Measurements from ENCODE around the gene IL1RAPL1. TPM values are rescaled to one million over a fixed set of nuclear protein-coding genes. Genes with fewer than 3 reads are reported as not detected.

IL1RAPL1 gene
- total and polyA plus RNA-seq, 8 donors = 0.06 to 3.3 (median 0.31) TPM; not detected in 3

DNA sequence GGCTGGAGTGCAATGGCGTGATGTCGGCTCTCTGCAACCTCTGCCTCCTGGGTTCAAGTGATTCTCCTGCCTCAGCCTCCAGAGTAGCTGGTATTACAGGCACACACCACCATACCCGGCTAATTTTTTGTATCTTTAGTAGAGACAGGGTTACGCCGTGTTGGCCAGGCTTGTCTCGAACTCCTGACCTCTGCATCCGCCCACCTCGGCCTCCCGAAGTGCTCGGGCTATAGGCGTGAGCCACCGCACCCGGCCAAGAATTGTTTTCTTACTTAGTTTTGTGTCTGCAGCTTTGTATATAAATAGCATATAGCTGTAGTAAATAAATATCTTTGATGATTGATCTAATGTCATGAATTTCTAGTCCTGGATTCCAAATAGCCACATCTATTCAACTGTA is 81.1 kb downstream of the IL1RAPL1 start:
- no peaks in the 10 kb centered on the region for H3K4me1 ChIP-seq
- H3K9me3 ChIP-seq = no peaks in the 10 kb centered on the region
- intact Hi-C loops (cut with DNase I; ENCODE audit: low total_unique reads) = no loop called here
- TF ChIP-seq, protein P1, sequence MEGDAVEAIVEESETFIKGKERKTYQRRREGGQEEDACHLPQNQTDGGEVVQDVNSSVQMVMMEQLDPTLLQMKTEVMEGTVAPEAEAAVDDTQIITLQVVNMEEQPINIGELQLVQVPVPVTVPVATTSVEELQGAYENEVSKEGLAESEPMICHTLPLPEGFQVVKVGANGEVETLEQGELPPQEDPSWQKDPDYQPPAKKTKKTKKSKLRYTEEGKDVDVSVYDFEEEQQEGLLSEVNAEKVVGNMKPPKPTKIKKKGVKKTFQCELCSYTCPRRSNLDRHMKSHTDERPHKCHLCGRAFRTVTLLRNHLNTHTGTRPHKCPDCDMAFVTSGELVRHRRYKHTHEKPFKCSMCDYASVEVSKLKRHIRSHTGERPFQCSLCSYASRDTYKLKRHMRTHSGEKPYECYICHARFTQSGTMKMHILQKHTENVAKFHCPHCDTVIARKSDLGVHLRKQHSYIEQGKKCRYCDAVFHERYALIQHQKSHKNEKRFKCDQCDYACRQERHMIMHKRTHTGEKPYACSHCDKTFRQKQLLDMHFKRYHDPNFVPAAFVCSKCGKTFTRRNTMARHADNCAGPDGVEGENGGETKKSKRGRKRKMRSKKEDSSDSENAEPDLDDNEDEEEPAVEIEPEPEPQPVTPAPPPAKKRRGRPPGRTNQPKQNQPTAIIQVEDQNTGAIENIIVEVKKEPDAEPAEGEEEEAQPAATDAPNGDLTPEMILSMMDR (IDR thresholded peaks at IDR 0.05) = no peak
- no peak for TF ChIP-seq POLR2A (IDR thresholded peaks at IDR 0.05)
- no peak for TF ChIP-seq POLR2AphosphoS5 (IDR thresholded peaks at IDR 0.05)
- TF ChIP-seq EP300 (IDR thresholded peaks at IDR 0.05) = no peak
- no peaks in the 10 kb centered on the region for H3K36me3 ChIP-seq
- no peak overlapping the region for H3K27ac ChIP-seq
- no peak overlapping the region for H3K4me3 ChIP-seq
- no peak for DNase-seq
- peaks cover 0 to 4% (median 0%) of the 10 kb centered on the region in 3 donors for H3K27me3 ChIP-seq
- 86 to 93% (median 93%) methylated on average over 5 to 13 of the region's 13 CpGs for WGBS, 5 donors

DNA sequence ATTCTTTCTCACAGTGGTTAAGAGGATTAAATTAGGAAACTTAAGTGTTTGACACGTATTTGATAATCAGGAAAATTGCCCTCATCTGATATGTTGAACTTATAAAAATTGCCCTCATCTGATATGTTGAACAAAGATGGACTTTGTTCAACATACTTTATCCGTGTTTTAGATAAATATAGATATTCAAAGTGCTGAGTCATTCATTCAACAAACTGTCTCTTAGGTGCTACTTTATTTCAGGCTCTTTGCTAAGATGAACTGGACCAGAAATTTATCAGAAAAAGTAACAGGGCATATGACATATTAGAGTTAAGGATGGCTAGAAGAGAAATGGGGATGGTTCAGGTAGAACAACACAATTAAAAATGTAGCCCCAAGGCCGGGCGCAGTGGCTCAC is 81.7 kb downstream of the IL1RAPL1 start:
- intact Hi-C loops (cut with DNase I; ENCODE audit: low total_unique reads) = no loop called here
- Histone ChIP-seq H3K27me3 (peaks cover 0 to 4% (median 0%) of the 10 kb centered on the region in 3 donors), H3K4me3 (no peak overlapping the region), H3K36me3 (no peaks in the 10 kb centered on the region), H3K27ac (no peak overlapping the region), H3K9me3 (no peaks in the 10 kb centered on the region), H3K4me1 (no peaks in the 10 kb centered on the region)
- DNase-seq = no peak
- 58 to 70% (median 62%) methylated on average over 4 of the region's 4 CpGs for WGBS, 5 donors
- no peak for TF ChIP-seq EP300 (IDR thresholded peaks at IDR 0.05)
- TF ChIP-seq, protein P1 (IDR thresholded peaks at IDR 0.05) = no peak

DNA sequence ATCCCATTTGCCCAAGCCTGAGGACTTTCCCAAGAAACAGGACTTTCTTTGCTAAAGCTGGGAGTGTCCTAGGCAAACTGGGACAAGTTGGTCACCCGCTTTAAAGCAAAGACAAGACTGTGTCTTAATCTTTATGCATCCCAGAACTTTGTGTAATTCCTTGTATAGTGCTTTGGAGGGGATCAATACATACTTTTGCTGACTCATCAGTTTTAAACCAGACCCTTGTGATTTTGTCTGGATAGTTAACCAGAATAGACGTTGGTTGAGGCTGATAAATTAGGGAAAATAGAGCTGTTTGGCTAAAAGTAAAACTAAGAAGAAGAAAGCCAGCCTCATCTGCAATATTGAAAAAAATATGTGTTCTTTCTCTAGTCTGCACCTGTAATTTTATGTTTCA is 82.8 kb downstream of the IL1RAPL1 start:
- 43 to 77% (median 72%) methylated on average over 2 of the region's 2 CpGs for WGBS, 5 donors
- H3K4me3 ChIP-seq = no peak overlapping the region
- no peak for DNase-seq
- H3K27me3 ChIP-seq = peaks cover 0 to 4% (median 0%) of the 10 kb centered on the region in 3 donors
- no peak overlapping the region for H3K27ac ChIP-seq
- H3K36me3 ChIP-seq = no peaks in the 10 kb centered on the region
- H3K4me1 ChIP-seq = no peaks in the 10 kb centered on the region
- TF ChIP-seq, protein P1 (IDR thresholded peaks at IDR 0.05) = no peak
- no peak for TF ChIP-seq EP300 (IDR thresholded peaks at IDR 0.05)
- no peak for TF ChIP-seq POLR2AphosphoS5 (IDR thresholded peaks at IDR 0.05)
- TF ChIP-seq POLR2A (IDR thresholded peaks at IDR 0.05) = no peak
- no peaks in the 10 kb centered on the region for H3K9me3 ChIP-seq
- intact Hi-C loops (cut with DNase I; ENCODE audit: low total_unique reads) = no loop called here

DNA sequence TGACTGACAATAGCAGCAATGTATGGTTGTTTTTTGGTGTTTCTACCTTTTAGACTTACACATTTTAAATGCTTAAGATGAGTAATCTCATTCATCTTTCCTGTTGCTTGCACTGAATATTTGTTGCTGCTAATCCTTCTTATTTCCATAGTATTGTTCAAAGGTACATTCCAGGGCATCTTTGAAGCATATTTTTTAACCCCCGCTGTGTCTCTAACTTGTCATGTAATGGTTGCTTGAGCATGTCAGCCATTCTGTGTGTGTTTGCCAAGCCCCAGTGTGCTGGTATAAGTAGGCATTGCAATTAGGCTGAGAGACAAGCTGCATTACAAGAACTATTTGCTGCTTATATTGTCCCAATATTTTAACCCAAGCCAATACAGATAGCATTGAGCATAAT is 87.9 kb downstream of the IL1RAPL1 start:
- no peak overlapping the region for H3K27ac ChIP-seq
- no peaks in the 10 kb centered on the region for H3K9me3 ChIP-seq
- WGBS, 5 donors = 0 to 100% (median 0%) methylated on average over 1 of the region's 1 CpG

More for the DNA sequence above, 87.9 kb downstream of the IL1RAPL1 start:
- H3K4me1 ChIP-seq = no peaks in the 10 kb centered on the region
- intact Hi-C loops (cut with DNase I; ENCODE audit: low total_unique reads) = no loop called here
- no peaks in the 10 kb centered on the region for H3K36me3 ChIP-seq
- H3K4me3 ChIP-seq = no peak overlapping the region
- DNase-seq = no peak
- TF ChIP-seq POLR2AphosphoS5 (IDR thresholded peaks at IDR 0.05) = no peak
- no peak for TF ChIP-seq EP300 (IDR thresholded peaks at IDR 0.05)
- TF ChIP-seq POLR2A (IDR thresholded peaks at IDR 0.05) = no peak
- TF ChIP-seq, protein P1 (IDR thresholded peaks at IDR 0.05) = no peak
- peaks cover 0 to under 1% (median 0%) of the 10 kb centered on the region in 3 donors for H3K27me3 ChIP-seq
